SK-MEL-5 (cell line): ENCODE results near the gene UXS1. TPM values are rescaled to one million over a fixed set of nuclear protein-coding genes. Genes with fewer than 3 reads are reported as not detected.
A peak's percentile ranks its signal among the peaks of the same experiment; 100 is the strongest.

Source experiments
- DNase-seq: peaks from one replicate; pipeline ENCODE4 v3.0.0-alpha.2; 2016; ENCODE audit warnings: low read depth, low spot score
- in situ Hi-C: cut with HindIII; loops from 2 replicates; pipeline ENCODE4 v1.10.0; 2016; ENCODE audit warnings: low sequenced_read_pairs, high pct_unique_total_duplicates, low pct_unique_long_range_greater_than_20kb
- total RNA-seq: library from RNA; depleted of rRNA; stranded (reverse); fragments of >200 nt; shearing (Covaris generic); gene quantifications from 2 replicates; pipeline ENCODE4 v1.2.3, GENCODE V29; 2014

The UXS1 gene
- total RNA-seq, 1 experiment from 2014 or later, result 25.8 TPM

DNA sequence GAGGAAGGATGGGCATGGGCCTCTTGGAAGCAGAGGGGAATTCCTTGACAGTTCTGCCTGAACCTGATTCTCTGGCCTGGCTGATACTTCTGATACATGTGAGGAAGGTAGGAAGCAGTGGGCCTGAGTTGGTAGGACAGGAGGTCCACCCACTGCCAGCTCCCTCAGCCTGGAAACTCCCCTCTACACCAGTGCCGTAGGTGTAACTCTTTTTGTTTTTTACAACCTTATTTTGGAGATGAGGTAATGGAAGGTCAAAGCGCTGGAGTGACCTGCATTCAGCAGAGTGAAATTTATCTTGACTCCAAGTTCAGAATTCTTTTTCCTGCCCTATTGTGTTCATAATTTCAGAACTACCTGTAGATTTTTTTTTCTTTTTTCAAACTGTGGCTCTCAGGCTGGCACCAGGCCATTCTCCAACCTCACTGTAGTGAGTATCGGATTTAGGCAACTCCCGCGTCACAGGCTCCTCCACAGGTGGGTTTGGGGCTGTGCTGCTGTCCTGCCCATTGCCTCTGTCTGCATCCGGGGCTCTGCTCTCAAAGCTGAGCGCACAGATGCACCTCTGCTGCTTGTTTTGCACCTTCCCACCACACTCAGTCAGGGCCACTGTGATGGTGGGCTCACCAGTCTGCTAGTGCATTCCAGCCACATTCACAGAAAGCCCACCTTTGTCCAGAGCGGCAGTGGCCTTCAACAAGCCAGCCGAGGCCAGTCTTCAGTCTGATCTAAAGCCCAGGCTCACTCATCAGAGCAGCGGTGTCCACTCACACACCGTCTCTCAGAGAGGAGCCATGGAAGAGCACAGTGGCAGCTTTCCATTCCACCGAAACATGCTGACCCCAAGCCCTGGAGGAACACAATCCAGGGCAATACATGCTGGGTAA, 87.2 kb downstream of the UXS1 start:
- DNase-seq, result no peak
- in situ Hi-C loops, result no loop called here

DNA sequence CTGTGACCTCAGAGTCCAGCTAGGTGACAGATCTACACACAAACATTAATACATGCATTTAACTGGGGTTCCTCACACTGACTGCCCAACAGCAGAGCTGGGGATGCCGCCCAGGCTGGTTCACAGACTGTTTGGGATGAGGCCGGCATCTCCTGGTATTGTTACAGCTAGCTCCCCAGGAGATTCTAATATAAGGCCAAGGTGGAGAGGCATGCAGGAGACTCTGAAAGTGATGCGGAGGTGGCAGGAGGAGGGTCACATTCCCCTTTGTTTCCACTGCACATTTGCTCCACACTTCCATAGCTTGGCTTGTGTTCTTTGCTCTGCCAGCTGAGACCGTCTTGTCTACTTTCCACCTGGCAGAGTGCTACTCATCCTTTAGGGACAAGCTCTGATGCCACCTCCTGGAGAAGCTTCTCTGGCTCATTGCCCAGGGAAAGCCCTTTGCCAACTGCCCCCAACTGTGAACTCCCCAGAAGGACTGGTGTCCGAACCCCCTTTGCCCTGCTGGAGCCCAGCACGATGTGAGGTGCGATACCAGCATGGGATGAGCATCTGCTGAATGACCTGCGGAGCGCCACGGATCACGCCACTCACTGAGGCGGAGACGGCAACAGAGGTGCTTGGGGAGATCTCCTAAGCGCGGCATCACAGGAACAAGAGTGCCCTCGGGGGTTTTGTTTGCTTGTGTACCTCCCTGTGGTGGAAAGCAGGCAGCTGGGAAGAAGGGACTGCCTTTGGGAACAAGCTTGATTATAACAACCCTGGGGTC, 88.8 kb downstream of the UXS1 start:
- in situ Hi-C loops, result no loop called here
- no peak for DNase-seq

DNA sequence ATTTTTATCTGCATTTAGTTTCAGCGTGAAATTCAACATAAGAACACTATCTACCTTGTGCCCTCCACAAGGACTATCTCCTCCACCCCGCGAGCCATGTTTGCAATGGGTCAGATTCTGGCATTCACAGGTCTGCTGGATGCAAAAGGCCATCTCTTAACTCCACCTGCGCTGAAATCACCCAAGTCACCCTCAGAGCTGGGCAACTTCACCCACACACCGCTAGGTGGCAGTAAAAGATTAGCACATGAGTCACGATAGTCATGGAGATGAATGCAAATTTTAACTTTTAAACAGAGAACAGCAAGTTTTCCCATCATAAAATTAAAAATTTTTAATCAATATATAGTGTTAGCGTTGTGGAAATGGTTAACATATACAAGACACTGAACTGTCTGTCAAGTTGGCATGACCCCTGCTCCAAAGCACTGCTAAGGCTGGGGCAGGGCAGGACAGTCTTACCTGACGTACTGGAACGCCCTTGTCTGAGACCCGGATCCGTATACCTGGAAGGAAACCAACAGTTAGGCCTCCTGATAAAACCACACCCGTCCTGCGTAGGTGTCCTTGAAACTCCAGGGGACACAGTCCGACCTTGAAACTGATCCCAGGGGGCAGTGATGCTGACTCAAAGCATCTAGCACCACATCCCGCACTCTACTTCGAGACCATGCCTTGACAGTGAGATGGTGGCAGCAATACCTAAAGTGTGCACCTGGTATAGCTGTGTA, 89.6 kb downstream of the UXS1 start:
- peak; percentile 71 for DNase-seq
- in situ Hi-C loops, result no loop called here

DNA sequence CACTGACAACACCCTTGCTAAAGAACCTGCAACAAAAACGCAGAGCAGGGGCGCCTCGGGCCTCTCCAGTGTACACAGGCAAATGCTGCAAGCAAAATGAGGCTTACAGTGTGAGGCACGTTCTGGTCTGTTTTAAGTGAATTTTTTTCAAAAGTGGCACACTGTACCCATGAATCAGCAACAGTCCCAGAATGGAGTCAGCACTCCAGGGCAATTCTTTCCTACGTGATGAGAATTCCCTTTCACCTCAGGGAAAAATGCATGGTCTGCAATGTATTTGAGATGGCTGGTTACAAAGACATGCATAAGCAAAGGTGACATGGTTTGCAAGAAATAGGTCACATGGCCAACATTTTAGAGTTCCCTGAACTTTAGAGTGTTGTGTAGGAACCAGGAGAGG, 94.4 kb downstream of the UXS1 start:
- in situ Hi-C loops, result no loop called here
- DNase-seq, result no peak

DNA sequence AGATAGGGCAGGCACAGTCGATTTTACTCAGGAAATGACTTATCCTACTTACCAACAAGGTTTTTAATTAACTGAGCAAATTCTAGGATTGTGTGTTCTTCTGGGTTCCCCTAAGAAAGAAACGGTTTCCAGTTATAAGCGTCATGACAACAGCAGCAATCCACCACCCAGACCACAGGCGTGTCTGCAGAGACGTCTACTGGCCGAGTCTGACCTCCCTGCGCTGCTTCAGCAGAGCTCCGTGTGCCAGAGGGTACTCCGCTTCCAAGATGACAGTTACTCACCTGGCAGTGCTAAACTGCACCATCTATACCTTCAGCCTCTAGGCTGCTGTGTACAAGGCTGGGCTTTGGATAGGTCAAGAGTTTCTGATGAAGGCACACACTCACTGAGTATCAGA, 95.4 kb downstream of the UXS1 start:
- in situ Hi-C loops, result no loop called here

DNA sequence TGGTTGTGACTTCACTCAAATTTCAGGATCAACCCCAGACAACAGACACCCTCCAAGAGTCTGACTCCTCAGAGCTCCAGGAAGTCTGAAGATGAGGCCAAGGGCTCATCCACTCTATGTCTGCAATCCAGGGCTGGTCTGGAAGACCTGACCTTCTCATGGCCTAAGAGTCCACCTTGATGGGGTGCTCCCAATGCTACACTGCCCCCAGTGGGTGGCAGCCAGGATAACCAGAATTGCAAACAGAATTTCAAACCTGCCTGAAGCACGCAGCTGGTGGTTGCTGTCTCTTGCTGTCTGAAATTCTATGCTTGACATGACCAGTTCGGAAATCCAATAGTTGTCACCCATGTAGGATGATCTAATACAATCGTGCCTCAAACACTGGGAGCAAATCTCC, 96.0 kb downstream of the UXS1 start:
- DNase-seq, result peak; percentile 22
- in situ Hi-C loops, result no loop called here

More for the DNA sequence above, 95.4 kb downstream of the UXS1 start:
- DNase-seq, result no peak

DNA sequence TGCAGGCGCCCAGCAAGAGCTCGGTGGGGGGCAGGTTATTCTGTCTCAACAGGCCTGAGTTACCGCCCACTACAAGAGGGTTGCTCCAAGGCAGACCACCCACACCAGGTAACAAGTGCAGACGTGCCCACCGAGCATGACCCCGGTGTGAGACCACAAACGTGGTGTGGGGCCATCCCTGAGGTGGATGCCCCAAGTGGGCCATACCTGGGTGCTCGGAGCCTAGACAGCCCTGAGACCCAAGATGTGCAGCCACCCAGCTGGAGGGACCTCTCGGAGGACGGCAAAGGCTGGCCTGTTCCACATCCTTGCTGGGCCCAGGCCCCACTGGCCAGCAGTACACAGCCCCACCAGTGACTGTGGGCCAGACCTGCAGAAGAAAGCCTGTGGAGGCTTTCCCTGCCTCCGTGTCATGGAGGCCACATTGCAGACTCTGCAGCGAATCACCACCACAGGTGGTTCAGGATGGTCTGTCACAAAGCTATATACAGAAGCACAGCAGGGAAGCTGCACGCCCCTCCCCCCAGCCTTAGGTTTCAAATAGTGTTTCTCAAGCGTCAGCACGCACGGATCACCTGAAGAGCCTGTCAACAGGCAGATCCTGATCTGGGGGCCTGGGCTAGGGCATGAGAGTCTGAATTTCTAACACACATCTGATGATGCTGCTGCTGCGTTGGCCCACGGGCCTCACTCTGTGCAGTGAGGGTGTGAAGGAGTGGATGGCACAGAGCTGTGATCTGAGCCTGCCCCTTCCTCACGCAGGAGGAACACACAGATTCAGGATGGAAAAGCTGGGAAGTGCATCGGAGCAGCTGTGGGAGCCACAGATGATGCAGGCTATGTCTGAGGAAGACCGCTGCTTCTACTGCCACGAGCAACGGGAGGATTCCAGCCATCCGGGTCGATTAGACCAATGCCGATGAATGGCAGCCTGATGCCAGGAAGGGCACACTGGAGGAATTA, 96.8 kb downstream of the UXS1 start:
- DNase-seq, result no peak
- in situ Hi-C loops, result no loop called here

DNA sequence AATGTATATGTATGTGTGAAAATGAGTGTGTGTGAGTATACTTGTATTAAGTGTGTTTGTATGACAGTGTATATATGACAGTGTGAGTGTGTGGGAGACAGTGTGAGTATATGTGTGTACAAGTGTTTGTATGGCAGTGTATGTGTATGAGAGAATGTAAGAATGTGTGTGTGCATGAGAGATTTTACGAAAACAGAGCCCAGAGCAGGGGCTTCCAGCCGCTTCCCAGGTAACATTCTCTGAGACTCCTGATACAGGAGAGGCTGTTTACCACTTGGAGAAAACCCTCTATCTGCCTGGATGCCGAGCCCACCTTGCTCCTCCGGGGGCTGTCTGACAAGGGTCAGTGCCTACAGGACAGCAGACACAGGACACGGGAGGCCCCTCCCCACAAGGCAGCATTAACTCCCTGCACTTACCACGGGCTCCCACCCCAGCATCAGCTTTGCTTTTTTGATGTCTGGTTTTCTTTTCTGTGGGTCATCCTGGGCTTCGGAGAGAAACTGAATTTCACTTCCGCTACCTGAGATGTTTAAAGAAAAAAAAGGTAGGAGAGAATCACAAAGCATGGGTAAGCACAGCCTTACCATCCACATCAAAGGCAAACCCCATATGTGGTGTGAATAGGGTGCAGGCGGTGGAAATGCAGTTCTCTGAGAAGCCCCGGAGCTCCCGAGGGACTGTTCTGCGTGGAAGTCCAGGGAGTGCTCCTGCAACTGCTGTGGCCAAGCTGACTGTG, 97.6 kb downstream of the UXS1 start:
- no peak for DNase-seq
- in situ Hi-C loops, result no loop called here

DNA sequence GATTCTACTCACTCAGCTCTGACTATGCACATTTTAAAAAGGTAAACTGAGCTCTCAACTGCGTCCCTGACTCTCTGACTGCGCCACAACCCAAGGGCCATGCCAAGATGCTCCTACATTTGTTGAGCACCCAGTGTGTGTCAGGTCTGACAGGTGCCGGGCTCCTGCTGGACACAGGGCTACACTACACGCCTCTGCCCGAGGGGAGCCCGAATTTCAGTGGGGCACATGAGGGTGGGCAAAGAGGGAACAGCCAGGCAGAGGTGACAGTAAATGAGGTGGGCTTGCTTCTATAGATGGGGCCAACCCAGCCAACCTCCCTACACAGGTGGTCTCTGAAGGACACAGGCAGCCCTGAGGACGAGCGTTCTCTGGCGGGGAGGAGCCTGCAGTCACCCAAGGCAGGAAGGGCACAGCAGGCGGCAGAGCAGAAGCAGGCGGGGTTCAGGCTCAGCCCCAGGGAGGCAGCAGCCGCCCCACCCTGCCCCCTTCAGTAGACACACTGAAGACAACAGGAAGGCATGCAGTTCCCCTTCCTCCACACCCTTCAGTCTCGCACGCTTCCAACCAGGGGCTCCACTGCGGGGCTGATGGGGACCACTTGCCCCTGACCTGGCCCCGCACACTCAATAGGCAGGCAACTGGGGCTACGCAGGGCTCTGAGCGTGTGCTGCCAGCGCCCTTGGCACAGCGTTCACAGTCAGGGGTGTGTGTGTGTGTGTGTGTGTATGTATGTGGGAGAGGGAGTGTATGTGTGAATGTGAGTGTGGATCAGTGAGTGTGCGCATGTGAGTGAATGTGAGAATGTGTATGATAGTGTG, 98.4 kb downstream of the UXS1 start:
- in situ Hi-C loops, result no loop called here
- DNase-seq, result no peak

DNA sequence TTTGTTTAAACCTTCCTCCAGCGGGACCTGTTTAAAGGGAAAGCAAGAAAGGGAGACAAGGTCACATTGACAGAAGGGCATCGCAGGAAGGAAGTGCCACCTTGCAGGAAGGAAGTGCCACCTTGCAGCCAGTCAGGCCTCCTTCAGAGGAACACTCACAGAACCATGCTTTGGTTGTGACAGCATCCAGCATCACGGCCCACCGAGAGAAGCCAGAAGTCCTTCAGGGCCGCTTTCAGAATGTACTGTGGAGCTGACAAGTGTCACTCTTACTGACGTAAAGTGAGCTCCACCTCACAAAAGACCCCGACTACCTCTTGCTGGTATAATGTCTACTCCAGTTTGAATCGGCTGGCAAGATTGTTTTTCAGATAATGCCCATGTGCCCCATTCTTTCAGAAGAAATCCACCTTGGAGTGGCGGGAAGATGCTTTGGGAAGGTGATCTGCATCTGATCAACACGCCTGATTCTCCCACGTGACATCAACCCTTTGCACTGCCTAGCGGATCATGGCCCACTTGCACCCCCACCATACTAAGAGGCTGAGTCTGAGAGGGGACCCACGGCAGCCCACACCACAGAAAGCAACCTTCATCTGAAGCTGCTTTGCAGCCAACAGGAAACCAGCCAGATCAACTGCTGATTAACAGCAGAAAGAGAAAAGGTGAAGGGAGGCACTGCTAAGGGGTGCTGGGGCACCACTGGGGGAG, 99.8 kb downstream of the UXS1 start:
- in situ Hi-C loops, result no loop called here
- no peak for DNase-seq

DNA sequence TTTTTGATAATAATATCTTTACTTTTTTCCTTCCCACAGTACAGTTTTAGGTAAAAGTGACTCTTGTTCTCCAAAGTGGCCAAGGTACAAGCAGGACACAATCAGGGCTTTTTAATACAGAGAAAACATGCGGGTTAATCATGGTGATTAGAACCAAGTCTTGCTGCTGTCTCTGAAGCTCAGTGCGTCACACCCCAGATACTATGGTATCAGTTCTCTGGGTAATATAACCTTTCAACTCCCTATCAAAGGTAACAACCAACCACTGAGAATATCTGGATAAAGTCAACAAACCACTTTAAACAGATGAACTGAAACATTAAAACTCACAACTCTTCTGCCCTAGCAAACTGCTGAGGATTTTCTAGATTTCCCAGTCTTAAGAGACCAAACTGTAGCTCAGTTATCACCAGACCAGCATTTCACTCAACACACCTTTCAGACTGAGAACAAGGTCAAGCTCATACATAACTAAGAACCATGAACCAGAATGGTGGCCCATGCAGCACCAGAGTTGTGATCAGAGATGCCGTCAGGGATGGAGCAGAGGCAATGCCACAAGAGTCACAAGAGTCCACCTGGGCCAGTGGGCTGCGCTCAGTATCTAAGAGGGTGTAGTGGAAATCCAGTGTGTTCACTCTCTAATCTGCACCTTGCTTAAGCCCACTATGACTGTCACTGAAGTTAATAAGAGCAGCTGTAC, 103.0 kb downstream of the UXS1 start:
- DNase-seq, result no peak
- in situ Hi-C loops, result no loop called here

DNA sequence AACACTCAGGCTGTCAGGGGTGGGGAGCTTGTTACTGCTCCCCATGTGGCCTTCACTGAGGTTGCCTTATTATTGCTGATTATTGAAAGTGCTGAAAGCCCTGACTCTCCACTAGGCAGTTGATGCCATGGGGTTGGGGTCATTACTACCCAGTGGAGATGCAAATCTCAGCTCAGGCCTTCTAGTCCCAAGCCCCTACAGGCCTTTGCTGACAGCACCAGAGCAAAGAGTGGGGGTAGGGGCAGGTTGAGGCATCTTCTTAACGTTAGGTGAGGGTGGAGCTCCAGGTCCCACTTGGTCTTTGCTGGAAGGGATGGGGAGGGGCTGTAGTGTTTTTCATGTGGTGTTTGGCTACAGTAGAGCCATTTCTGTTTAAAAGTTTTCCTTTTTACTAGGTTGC, 104.5 kb downstream of the UXS1 start:
- in situ Hi-C loops, result no loop called here
- DNase-seq, result no peak

DNA sequence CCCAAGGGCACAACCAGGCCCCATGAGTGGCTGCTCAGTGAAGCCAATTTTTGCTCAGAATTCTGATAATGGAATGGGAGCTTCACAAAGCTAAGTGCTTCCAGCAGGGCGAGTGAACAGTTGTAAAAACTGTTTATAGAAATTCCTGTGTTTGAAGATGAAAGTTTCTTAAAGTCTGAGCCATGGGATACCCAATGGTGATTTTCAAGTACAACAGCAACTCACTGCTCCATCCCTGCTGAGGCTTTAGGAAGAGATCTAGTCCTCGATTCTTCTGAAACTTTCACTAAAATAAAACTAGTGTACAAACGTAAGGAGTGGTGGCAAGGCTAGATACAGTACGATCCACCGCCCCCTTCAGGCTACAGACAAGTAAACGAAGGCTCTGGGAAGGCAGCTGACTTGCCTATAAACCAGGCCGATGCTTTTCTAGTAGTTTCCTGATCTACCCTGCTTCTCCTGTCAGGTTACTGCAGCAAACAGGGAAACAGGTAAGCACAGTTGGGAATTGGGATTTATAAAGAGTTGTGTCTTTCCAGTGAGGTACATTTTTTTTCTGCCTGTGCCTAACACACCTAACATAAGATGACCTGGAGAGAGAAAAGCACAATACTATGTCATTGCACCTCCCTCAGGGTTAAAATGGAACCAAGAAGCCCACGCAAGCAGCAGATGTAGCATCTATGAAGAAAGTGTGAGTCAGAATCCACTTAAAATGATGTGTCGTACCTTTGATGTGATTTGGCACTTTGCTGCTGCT, 108.7 kb downstream of the UXS1 start:
- peak; percentile 74 for DNase-seq
- in situ Hi-C loops, result no loop called here

DNA sequence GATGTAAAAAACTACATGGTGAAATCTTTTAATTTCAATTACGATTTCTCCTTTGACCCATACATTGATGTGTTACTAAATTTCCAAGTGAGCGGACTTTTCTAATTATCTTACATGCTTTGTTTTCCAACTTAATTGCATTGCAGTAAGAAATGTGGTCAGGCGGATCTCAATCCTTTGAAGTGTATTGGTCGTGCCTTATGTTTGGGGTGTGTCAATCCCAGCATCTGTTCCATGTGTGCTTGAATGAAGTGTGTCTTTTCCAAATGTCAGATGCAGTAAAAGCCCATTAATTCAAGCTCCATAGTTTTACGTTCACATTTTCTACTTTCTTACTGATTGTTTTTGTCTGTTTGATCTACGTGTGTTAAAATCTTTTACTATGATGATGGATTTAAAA, 113.1 kb downstream of the UXS1 start:
- no peak for DNase-seq
- in situ Hi-C loops, result no loop called here
